Cardiac septum (tissue), 1 donor: ENCODE measurements around the gene C17orf113. TPM values are rescaled to one million over a fixed set of nuclear protein-coding genes. Genes with fewer than 3 reads are reported as not detected.

ENCODE experiments used
- DNase-seq: peaks from one replicate; pipeline ENCODE4 v3.0.0-alpha.2; 2020; ENCODE audit warnings: low spot score
- intact Hi-C: fragments of 100-400 bp; cut with DNase I; formaldehyde crosslinking; loops from one replicate; pipeline ENCODE4 v1.14.0; 2022
- total RNA-seq: library from RNA; stranded (reverse); fragmentation: NEBNext Ultra II Directional; extraction: Animal tissue kit (Norgen Biotek cat#: 25700); gene quantifications from one replicate; pipeline ENCODE4 v1.2.1, GENCODE V29; 2021
- donor health status: DM: no; HTN: no; CAD: no.

C17orf113 gene
- total RNA-seq, 1 donor from 2014 or later, result 0.43 TPM

GRCh38 chr17:42076797-42077559, 26.6 kb upstream of the C17orf113 start:
- intact Hi-C loops, result no loop called here
- DNase-seq, result no peak

- intact Hi-C loops, result no loop called here
- DNase-seq, result no peak
Measured at GRCh38 chr17:42075789-42076188, 25.4 kb upstream of the C17orf113 start.

DNA sequence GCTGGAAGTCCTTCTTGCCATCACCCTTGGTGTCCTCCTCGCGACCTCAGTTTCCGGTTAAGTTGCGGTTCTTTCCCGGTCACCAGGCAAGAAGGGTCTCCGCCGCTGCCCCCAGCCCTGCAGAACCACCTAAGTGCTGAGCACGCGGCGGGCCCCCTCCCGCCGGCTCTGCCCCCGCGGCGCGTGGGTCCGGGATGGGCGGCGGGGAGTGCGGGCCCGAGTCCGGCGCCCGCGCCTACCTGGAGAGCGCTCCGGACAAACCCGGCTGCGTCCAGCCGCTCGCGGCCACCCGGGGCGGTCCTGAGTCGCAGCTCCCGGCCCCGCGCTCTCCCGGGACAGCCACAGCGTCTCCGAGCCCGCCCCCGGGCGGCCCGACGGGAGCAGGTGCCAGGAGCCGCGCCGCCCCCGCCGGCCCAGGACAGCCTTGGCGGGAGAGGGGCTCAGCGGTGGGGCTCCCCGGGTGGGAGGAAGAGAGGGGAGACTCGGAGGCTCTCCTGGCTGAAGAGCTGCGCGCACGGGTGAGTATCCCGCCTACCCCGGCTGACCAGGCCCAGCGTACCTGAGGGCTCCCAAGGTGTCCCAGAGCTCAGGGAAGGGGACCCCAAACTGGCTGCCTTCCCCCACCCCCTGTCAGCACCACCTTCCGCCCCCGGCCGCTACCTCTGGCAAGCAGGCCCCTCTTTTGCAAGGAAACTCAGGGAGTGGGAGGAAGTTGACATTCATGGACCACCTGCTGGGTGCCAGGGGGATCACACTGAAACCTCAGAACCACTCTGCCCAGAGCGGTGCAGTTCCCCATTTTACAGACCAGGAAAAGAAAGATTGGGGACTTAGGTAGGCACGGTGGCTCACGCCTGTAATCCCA, 22.2 kb upstream of the C17orf113 start:
- no peak for DNase-seq
- intact Hi-C loops, result no loop called here

GRCh38 chr17:42071810-42072209, 21.4 kb upstream of the C17orf113 start:
- DNase-seq, result no peak
- intact Hi-C loops, result no loop called here

GRCh38 chr17:42068979-42069378, 18.6 kb upstream of the C17orf113 start:
- intact Hi-C loops, result loop anchor here (5.0 kb wide), 2 partner anchors 33 to 42 kb away; no protein-coding TSS in a partner anchor
- no peak for DNase-seq

- intact Hi-C loops, result loop anchor here (5.0 kb wide), 2 partner anchors 35 to 40 kb away; no protein-coding TSS in a partner anchor
- DNase-seq, result peak; percentile 81
Measured at GRCh38 chr17:42067371-42068091, 17.1 kb upstream of the C17orf113 start.

DNA sequence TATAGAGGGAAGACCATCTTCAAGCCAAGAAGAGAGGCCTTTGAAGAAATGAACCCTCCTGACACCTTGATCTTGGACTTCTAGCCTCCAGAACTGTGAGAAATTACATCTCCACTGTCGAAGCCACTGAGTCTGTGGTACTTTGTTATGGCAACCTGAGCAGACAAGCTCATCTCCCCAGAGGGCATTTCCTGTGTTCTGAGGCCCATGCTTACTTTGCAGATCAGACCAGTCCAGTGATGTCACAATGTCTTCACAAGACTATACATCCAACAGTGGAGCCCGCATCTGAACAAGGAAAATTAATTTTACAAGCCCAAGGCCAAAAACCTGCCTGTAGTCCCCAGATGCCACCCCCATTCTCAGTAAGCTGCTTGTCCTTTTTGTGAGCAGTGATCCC, 14.8 kb upstream of the C17orf113 start:
- intact Hi-C loops, result loop anchor here (5.0 kb wide), 2 partner anchors 37 to 38 kb away; no protein-coding TSS in a partner anchor
- DNase-seq, result no peak

DNA sequence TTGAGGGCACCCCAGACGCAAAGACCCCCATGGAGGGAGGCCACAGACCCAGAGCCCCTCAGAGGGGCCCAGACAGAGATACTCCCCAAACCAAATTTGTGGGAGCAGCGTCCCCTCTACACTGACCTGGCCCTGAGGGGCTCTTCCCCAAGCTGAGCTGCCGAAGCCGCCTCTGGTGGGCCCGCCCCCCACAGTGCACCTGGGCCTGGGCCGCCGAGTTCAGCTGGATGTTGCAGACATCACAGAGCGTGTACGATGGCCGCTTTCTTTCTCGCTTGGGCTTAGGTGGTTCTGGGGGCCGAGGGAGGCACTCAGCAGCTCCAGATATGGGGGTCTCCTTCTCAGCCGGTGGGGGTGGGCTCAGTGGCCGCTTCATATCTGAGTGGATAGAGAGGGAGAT, 12.3 kb upstream of the C17orf113 start:
- intact Hi-C loops, result no loop called here
- DNase-seq, result no peak

DNA sequence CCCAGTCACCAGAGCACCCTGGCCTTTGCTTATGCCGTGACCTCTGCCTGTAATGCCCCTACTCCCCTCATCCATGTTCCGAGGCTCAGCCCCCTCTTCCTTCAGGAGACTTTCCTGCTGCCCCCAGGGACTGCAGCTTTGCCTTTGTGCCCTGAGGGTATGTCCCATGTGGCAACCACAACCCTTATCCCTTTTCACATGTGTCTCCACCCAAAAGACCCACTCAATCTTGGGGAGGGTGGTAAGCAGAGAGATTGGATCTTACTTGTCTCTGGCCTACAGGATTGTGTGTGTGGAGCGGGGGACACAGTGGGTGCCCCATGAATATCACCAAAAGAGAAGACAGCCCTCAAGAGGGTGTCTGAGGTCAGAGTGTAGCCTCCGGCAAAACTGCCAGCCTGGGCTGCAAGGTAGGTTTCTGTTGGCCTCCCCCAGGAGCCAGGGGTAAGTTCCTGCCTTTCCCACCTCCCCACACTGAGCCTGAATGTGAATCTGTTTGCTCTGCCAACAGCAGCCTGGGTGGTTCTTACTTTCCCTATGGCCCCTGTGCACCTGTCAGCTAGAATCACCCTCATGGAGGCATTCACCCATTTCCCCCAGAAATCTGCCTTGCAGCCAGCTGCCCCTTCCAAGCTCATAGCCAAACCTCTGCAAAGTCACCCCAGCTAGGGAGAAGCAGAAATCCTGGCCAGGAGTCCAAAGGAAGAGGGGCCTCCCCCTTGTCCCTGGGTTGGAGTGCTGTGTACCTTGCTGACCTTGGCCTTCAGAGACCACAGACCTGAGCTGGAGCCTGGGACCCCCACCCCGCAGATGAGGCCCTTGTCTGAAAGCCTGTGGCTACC, 11.5 kb upstream of the C17orf113 start:
- intact Hi-C loops, result no loop called here
- no peak for DNase-seq

GRCh38 chr17:42060231-42060630, 9.8 kb upstream of the C17orf113 start:
- intact Hi-C loops, result no loop called here
- no peak for DNase-seq

GRCh38 chr17:42059815-42060214, 9.4 kb upstream of the C17orf113 start:
- intact Hi-C loops, result no loop called here
- no peak for DNase-seq

DNA sequence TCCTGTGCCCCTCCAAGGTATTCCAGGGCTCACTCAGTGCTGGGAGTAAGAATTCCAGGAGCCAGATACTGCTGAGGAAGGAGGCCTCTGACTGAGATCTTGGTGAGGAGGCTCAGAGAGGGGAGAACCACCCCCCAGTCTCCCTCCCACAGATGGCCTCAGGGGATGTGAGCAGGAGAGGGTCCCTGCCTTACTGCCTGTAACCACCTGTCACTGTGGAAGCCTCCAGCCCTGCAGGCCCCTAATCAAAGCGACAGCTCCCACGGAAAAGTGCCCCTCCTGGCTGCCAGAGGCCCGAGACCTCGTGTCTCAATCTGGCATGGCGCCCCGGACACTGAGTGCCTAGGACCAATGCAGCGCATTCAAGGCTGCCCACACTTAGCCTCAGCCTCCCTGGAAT, 7.7 kb upstream of the C17orf113 start:
- DNase-seq, result no peak
- intact Hi-C loops, result no loop called here

DNA sequence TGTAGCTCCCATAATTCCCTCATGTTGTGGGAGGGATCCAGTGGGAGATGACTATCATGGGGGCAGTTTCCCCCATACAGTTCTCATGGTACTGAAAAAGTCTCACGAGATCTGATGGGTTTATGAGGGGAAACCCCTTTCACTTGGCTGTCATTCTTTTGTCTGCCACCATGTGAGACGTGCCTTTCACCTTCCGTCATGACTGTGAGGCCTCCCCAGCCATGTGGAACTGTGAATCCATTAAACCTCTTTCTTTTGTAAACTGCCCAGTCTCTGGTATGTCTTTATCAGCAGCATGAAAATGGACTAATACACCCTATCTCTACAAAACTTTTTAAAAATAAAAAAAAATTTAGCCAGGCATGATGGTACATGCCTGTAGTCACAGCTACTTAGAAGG, 6.2 kb upstream of the C17orf113 start:
- DNase-seq, result no peak
- intact Hi-C loops, result no loop called here

GRCh38 chr17:42055496-42055895, 5.1 kb upstream of the C17orf113 start:
- no peak for DNase-seq
- intact Hi-C loops, result no loop called here

GRCh38 chr17:42055027-42055426, 4.6 kb upstream of the C17orf113 start:
- intact Hi-C loops, result no loop called here

GRCh38 chr17:42053731-42054500, 3.5 kb upstream of the C17orf113 start:
- DNase-seq, result no peak
- intact Hi-C loops, result no loop called here

More at GRCh38 chr17:42055027-42055426, 4.6 kb upstream of the C17orf113 start:
- DNase-seq, result no peak

DNA sequence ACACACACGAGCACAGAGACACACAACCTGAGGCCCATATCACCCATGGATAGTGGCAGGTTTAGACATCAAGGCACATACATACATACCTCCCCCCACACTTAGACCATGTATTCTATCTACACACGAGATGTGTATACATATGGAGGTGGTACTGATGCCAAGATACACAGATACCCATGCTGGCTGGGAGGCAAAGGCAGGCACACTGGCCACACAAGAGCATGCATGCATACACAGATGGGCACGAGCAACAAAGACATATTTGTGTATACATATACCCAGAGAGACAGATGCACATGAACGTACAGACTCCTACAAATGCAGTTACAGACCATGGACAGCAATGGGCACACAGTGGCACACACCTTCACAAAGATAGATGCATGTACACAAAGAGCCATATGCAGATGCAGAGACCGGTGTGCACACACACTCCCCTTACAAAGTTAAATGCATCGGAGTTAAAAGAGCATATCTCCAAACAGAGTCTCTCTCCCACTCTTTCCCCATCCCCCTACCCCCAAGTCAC, 2.0 kb upstream of the C17orf113 start:
- intact Hi-C loops, result no loop called here
- no peak for DNase-seq

DNA sequence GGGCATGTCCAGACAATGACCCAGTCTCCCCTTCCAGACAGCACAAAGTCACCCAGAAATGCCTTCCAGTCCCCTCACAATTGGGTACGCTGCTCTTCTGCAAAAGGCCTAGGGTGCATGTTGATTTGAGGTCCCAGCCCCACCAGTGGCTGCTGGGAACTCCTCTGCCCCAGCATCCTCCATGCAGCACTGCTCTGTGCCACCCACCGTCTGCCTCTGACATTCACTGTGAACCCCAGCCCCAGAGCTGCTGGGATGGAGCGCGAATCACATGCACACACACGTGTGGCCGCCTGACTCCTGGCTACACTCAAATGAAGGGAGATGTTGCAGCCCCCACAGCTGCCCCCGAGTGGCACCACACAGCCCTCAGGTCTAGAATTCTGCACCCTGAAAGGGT, 1.2 kb upstream of the C17orf113 start:
- no peak for DNase-seq
- intact Hi-C loops, result no loop called here
